ENCODE data around the gene ADCY2.

DNA sequence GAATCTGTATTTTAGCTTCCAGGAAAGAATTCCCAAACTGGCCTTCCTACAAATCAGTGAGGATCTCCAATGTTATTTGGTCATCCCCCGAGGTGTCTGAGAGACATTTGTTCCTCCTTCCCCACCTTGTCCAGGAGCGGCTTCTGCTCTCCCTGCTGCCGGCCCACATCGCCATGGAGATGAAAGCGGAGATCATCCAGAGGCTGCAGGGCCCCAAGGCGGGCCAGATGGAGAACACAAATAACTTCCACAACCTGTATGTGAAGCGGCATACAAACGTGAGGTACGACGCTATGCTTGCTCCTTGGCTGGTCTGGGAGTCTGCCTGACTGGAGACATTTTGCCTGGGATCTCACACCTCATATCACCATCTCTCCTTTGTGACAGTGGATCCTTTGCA, 294.6 kb downstream of the ADCY2 start:
- TF ChIP-seq, protein P1, sequence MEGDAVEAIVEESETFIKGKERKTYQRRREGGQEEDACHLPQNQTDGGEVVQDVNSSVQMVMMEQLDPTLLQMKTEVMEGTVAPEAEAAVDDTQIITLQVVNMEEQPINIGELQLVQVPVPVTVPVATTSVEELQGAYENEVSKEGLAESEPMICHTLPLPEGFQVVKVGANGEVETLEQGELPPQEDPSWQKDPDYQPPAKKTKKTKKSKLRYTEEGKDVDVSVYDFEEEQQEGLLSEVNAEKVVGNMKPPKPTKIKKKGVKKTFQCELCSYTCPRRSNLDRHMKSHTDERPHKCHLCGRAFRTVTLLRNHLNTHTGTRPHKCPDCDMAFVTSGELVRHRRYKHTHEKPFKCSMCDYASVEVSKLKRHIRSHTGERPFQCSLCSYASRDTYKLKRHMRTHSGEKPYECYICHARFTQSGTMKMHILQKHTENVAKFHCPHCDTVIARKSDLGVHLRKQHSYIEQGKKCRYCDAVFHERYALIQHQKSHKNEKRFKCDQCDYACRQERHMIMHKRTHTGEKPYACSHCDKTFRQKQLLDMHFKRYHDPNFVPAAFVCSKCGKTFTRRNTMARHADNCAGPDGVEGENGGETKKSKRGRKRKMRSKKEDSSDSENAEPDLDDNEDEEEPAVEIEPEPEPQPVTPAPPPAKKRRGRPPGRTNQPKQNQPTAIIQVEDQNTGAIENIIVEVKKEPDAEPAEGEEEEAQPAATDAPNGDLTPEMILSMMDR (IDR thresholded peaks at IDR 0.05), result no peak
- TF ChIP-seq POLR2A (IDR thresholded peaks at IDR 0.05), result no peak

Data from esophagus squamous epithelium (tissue), 4 donors.